ENCODE data around the gene EVI5L. TPM values are rescaled to one million over a fixed set of nuclear protein-coding genes. Genes with fewer than 3 reads are reported as not detected.

The EVI5L gene
- total RNA-seq, 2 donors from 2014 or later: 24.0 to 25.7 TPM

DNA sequence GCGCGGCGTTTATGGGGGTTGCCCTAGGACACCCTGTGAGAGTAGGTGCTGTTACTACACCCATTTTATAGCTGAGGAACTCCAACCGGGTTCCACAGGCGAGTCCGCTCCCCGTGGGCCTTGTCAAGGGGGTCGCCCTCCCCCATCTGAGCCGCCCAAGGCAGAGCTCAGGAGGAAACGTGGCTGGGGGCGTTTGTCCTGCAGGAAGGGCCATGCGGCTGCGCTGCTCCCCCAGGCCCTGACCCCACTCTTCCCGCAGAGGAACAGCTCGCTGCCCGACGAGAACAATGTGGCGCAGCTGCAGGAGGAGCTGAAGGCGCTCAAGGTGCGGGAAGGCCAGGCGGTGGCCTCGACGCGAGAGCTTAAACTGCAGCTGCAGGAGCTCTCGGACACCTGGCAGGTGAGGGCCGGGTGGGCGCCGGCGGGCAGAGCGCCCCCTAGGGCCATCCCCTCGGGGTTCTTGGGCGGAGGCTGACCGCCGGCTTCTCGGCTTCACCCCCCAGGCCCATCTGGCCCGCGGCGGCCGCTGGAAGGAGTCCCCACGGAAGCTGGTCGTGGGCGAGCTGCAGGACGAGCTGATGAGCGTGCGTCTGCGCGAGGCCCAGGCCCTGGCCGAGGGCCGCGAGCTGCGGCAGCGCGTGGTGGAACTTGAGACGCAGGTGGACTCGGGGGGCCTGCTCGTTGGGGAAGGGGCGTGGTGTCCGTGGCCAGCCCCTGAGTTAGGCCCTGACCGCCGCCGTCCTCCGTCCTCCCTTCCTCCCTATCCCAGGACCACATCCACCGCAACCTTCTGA, 31.8 kb downstream of the EVI5L start:
- Histone ChIP-seq H3K27ac (no peak overlapping the region), H3K36me3 (no peaks in the 10 kb centered on the region), H3K4me3 (peak overlapping the region in 1 of 2 donors; percentile 3), H3K27me3 (replicated peaks; ENCODE audit: insufficient read depth) (no peaks in the 10 kb centered on the region), H3K9me3 (no peaks in the 10 kb centered on the region), H3K4me1 (replicated peaks) (no peaks in the 10 kb centered on the region)
- intact Hi-C loops (cut with DNase I): no loop called here
- 52% methylated on average over 45 of the region's 63 CpGs for WGBS
- no peak for TF ChIP-seq CTCF (IDR thresholded peaks at IDR 0.05)
- no peak for TF ChIP-seq POLR2AphosphoS5 (IDR thresholded peaks at IDR 0.05)
- TF ChIP-seq POLR2A (IDR thresholded peaks at IDR 0.05): no peak
- no peak for DNase-seq (ENCODE audit: low spot score)

GRCh38 chr19:7862413-7862951, 32.5 kb downstream of the EVI5L start:
- TF ChIP-seq POLR2A (IDR thresholded peaks at IDR 0.05) (no peak), POLR2AphosphoS5 (IDR thresholded peaks at IDR 0.05) (no peak), CTCF (IDR thresholded peaks at IDR 0.05) (no peak)
- H3K9me3 ChIP-seq: no peaks in the 10 kb centered on the region
- no peaks in the 10 kb centered on the region for H3K36me3 ChIP-seq
- intact Hi-C loops (cut with DNase I): no loop called here
- peak; percentile 70 for DNase-seq (ENCODE audit: low spot score)
- H3K4me1 ChIP-seq (replicated peaks): no peaks in the 10 kb centered on the region
- peak overlapping the region in 1 of 2 donors; percentile 3 for H3K4me3 ChIP-seq
- H3K27ac ChIP-seq: no peak overlapping the region
- WGBS: 14% methylated on average over 19 of the region's 67 CpGs
- H3K27me3 ChIP-seq (replicated peaks; ENCODE audit: insufficient read depth): no peaks in the 10 kb centered on the region

- no peak overlapping the region for H3K4me3 ChIP-seq
- no peaks in the 10 kb centered on the region for H3K4me1 ChIP-seq (replicated peaks)
- no peaks in the 10 kb centered on the region for H3K27me3 ChIP-seq (replicated peaks; ENCODE audit: insufficient read depth)
- H3K27ac ChIP-seq: no peak overlapping the region
- H3K9me3 ChIP-seq: no peaks in the 10 kb centered on the region
- no peaks in the 10 kb centered on the region for H3K36me3 ChIP-seq
- DNase-seq (ENCODE audit: low spot score): no peak
- TF ChIP-seq CTCF (IDR thresholded peaks at IDR 0.05) (no peak), POLR2AphosphoS5 (IDR thresholded peaks at IDR 0.05) (no peak), POLR2A (IDR thresholded peaks at IDR 0.05) (no peak)
- intact Hi-C loops (cut with DNase I): no loop called here
- WGBS: 75% methylated on average over 78 of the region's 83 CpGs
These were observed 33.3 kb downstream of the EVI5L start for GRCh38 chr19:7863157-7863970.

DNA sequence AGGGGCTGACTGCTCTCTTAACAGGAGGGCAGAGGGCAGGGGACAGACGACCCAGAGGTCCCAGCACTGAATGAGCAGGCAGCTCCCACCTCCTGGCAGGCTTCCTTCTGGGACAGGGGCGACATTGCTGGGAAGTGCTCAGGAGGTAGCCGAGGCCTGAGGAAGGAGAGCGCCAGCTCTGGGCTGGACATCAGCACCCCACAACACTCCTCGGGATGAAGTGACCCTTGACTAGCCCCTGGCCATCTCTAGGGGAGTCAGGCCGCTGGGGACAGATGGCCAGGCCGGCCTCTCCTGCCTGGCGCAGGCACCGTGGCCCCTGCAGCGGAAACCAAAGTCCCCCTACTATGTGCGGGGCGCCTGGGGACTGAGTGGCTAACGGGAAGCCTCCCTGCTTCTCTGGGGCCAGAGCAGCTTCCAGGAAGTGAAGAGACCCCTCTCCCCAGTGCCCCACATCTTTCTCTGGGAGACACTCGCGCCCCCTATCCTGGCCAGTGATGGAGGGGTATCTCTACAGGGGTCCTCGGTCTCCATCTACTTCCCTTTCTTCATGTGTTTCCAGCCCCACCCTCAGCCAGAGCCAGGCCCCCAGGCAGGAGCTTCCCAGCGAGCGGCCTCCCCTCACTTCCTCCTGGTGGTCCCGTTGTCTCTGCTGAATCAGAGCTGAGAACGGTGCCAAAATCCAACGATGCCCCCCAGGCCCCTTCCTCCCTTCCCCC, 34.1 kb downstream of the EVI5L start:
- WGBS: 88% methylated on average over 21 of the region's 21 CpGs
- no peaks in the 10 kb centered on the region for H3K27me3 ChIP-seq (replicated peaks; ENCODE audit: insufficient read depth)
- DNase-seq (ENCODE audit: low spot score): no peak
- no peak overlapping the region for H3K4me3 ChIP-seq
- H3K36me3 ChIP-seq: no peaks in the 10 kb centered on the region
- no peak overlapping the region for H3K27ac ChIP-seq
- no peaks in the 10 kb centered on the region for H3K4me1 ChIP-seq (replicated peaks)
- intact Hi-C loops (cut with DNase I): no loop called here
- no peaks in the 10 kb centered on the region for H3K9me3 ChIP-seq
- TF ChIP-seq CTCF (IDR thresholded peaks at IDR 0.05) (no peak), POLR2A (IDR thresholded peaks at IDR 0.05) (no peak), POLR2AphosphoS5 (IDR thresholded peaks at IDR 0.05) (no peak)

All from prostate gland (tissue), 2 donors.